NK-92 (cell line): ENCODE measurements around the gene GPR31.

Source experiments
- DNase-seq: peaks from one replicate; lab custom pipeline; 2025; ENCODE audit not compliant: unreplicated experiment; lab: John Stamatoyannopoulos, UW

Gene GPR31

DNA sequence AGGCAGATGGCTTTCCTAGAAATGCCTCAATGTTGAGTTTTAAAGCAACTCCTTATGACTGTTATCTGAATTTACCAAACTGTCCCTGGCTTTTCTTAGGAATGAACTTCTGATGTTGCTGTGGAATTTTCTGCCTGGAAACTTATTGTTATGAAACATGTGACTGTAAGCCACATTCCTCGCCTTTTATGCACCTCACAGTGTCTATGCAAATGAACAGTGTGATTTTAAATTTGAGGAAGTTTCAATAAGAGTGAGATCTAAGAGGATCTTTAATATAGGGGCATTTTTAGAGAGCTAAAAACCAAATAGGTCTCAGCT, 37.2 kb downstream of the GPR31 start:
- DNase-seq, result no peak

DNA sequence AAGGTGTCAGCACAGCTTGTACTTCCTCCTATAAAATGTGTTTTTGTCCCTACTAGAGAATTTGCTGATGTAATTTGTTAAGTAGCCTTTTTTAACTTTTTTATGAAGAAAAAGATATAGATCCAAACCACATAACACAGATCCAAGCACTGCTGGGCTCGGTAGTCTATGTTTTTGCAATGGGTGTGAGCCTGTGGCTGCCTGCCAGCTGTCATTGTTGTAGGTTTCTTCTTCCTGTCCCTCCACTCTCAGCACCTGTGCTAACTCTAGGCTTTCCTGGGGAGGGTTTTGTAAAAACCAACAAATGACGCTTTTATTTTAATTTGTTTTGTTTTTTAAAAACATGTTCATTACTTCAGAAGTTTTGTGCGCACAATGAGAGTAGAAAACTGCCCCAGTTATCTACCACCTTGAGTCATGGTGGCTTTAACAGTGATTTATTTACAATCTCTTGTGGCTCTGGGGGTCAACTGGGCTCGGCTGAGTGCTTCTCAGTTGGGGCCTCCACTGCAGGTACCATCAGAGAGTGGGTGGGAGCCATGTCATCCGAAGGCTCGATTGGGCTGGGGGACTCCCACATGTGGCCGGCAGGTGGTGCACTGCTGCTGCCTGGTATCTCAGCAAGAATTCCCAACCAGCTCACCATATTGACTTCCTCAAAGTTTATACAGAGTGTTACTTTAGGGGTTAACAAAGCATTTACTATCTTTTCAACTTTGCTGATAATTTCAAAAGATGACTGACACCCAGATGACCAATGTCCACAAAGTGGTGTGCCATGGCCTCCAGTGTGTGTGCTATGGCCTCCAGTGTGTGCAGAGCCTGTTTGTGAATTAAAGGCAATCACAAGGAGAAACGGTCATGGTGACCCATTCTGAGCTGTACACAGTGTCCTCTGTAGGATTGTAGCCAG, 37.9 kb downstream of the GPR31 start:
- no peak for DNase-seq

- DNase-seq, result no peak
Measured at GRCh38 chr6:167118839-167119238, 38.9 kb downstream of the GPR31 start.

DNA sequence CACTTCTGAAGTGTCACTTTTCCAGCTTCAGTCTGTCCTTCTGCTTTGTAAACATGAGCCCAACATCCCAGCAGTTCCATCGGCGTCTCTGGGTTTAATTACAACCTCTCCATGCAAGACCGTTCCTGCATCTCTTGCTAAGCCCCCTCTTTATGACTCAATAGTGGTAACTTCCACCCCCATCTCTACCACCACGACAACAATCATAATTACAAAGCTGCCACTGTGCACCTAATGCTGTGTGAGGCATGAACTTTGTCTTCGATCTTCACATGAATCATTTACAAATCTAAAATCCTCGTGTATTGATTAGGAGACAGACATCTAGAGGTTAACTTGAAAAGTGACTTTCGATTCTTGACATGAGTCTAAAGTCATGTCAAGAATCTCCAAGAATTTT, 39.8 kb downstream of the GPR31 start:
- DNase-seq, result no peak

- DNase-seq, result no peak
Measured at GRCh38 chr6:167116838-167117228, 40.9 kb downstream of the GPR31 start.

- DNase-seq, result no peak
Measured at GRCh38 chr6:167116109-167116837, 41.5 kb downstream of the GPR31 start.

GRCh38 chr6:167115054-167115453, 42.7 kb downstream of the GPR31 start:
- no peak for DNase-seq

DNA sequence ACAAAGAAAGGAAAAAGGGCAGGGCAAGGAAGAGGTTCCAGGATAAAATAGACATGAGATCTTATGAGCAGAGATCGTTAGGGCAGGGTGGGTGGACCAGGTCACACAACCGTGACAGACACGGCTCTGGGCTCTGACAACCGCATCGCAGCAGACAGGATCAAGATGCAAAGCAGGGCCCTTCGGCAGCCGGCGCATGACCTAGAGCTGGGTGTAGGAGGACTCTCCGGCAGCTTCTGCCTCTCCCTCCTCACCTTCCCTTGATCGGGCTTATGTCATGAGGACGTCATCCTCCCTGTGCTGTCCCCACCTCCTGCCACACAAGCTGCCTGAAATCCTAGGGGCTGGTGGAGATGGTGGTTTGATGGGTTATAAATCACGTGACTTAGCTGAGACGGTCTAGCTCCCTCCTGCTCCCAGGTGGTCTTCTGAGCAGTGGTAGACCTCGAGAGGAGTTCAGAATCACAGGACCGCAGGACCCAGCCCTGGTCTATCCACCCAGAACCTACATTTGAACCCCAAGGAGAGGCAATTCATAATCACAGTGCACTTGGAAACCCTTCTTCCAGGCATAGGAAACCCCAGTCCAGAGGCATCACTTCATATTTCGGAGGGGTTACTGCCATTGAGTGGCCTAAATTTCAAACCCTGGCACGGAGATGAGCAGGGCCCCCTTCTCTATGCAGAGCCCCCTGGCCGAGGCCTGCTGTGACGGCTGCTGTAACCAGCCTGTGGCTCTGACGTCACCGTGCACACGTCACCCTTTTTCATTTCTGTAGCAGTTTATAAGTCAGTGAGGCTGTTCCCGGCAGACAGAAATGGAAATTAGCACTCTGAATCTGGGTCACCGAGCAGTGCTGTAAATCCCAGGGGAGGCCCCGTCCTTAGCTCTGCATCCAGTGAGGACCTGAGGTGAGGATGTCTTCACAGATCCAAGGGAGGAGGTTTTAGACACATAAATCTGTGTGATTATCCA, 43.6 kb downstream of the GPR31 start:
- no peak for DNase-seq

- DNase-seq, result no peak
Measured at GRCh38 chr6:167113047-167113754, 44.6 kb downstream of the GPR31 start.

DNA sequence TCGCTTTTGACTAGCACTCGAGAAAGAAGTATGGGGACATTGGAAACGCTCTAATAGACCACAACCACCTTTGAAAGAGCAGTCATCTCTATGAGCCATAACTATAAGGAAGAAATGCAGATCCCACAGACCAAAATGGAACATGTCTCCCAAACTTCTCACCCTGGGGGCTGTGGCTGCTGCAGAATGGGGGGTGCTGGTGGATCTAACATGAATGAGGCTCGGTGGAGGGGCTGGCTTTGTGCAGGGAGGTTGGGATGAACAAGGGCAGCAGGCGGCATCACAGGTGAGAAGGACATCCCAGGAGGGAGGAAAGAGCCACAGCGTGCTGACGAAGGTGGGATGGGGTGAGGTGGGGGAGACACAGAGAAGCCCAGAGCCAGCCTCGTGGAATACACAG, 45.4 kb downstream of the GPR31 start:
- no peak for DNase-seq

GRCh38 chr6:167111597-167111996, 46.2 kb downstream of the GPR31 start:
- DNase-seq, result no peak

- no peak for DNase-seq
Measured at GRCh38 chr6:167109651-167110050, 48.1 kb downstream of the GPR31 start.

GRCh38 chr6:167108278-167108677, 49.5 kb downstream of the GPR31 start:
- no peak for DNase-seq

DNA sequence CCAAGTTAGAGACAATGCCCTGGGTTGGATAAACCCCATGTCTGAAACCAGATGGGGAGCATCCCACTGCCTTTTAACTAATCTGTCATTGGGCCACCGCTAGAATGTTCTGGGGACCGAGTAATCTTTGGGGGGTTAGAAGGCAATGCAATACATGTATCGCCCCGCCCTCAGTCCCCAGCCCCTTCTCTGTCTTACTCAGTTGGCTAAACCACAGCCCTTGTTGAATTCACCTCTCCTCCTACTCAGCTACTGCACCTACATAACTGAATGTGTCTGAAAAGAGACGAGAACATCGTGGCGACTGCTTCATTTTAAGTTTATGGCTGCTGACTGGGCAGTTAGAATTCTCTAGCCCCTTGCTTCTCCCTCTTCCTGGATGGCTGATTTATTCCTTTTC, 50.0 kb downstream of the GPR31 start:
- DNase-seq, result no peak

- DNase-seq, result no peak
Measured at GRCh38 chr6:167106406-167106805, 51.4 kb downstream of the GPR31 start.
